Kidney (tissue), 22 donors: ENCODE results near the gene FEZF2. TPM values are rescaled to one million over a fixed set of nuclear protein-coding genes. Genes with fewer than 3 reads are reported as not detected.

Source experiments
- DNase-seq, 5 donors: peaks; one replicate each; pipeline ENCODE4 v3.0.0-alpha.2; 2013 to 2020
- FAIRE-seq: peaks from 2 replicates; lab custom pipeline; 2012; peaks lifted over from hg19 to GRCh38; lab: Jason Lieb, UNC
- H3K27ac ChIP-seq, 2 donors: one replicate each; pipeline ENCODE4 v1.7.0; 2013; ENCODE audit warnings: low read depth in 2 of 2, low read length in 2 of 2, inconsistent platforms in 1 of 2
- H3K27me3 ChIP-seq: one replicate; pipeline ENCODE4 v1.7.1; 2013; ENCODE audit warnings: low read length, inconsistent platforms; ENCODE audit not compliant: control insufficient read depth, insufficient read depth
- H3K36me3 ChIP-seq, 3 donors: one replicate each; pipeline versions ENCODE4 v1.7.0 to v1.7.1; 2013; ENCODE audit warnings: low read length in 3 of 3, control low read depth in 1 of 3, inconsistent platforms in 1 of 3; ENCODE audit not compliant: insufficient read depth in 3 of 3, control insufficient read depth in 2 of 3
- H3K4me1 ChIP-seq, 3 donors: one replicate each; pipeline versions ENCODE4 v1.7.0 to v1.7.1; 2013; ENCODE audit warnings: low read length in 3 of 3, inconsistent platforms in 1 of 3, low read depth in 1 of 3; ENCODE audit not compliant: control insufficient read depth in 2 of 3, insufficient read depth in 2 of 3
- H3K4me3 ChIP-seq, 3 donors: one replicate each; pipeline versions ENCODE4 v1.7.0 to v1.8.1; 2013; ENCODE audit warnings: low read length in 3 of 3, control low read depth in 1 of 3, inconsistent platforms in 1 of 3
- H3K9ac ChIP-seq, 3 donors: one replicate each; pipeline versions ENCODE4 v1.7.0 to v1.7.1; 2013; ENCODE audit warnings: low read length in 3 of 3, control low read depth in 1 of 3, inconsistent platforms in 1 of 3
- H3K9me3 ChIP-seq, 3 donors: one replicate each; pipeline versions ENCODE4 v1.7.0 to v1.7.1; 2013; ENCODE audit warnings: low read length in 3 of 3, control low read depth in 1 of 3, inconsistent platforms in 1 of 3; ENCODE audit not compliant: control insufficient read depth in 2 of 3, insufficient read depth in 1 of 3
- CTCF ChIP-seq: IDR thresholded peaks from 3 replicates; pipeline ENCODE4 v1.5.1; 2012; ENCODE audit warnings: mild to moderate bottlenecking, moderate library complexity, borderline replicate concordance; ENCODE audit not compliant: insufficient read depth; ENCODE audit errors: extremely low read depth
- intact Hi-C: fragments of 100-400 bp; cut with DNase I; formaldehyde crosslinking; loops from one replicate; pipeline ENCODE4 v1.11.1; 2022
- long read RNA-seq, 10 donors: library from polyadenylated mRNA in 1 of 10; unstranded in 1 of 10; transcript quantifications; one replicate each; pipeline ENCODE4 v2.0.0 and lab custom pipeline, GENCODE V29; 2021 to 2026
- polyA plus RNA-seq: library from polyadenylated mRNA; stranded (reverse); fragments of 350-450 nt; fragmentation: Illumina TruSeq; extraction: RNeasy Lipid Tissue Mini Kit (QIAGEN cat#74804); gene quantifications from one replicate; pipeline ENCODE4 v1.2.3, GENCODE V29; 2014; ENCODE audit warnings: low read depth, low replicate concordance; ENCODE audit not compliant: insufficient read depth
- total RNA-seq: library from RNA; stranded (reverse); fragmentation: NEBNext Ultra II Directional; extraction: Animal tissue kit (Norgen Biotek cat#: 25700); gene quantifications from one replicate; pipeline ENCODE4 v1.2.1, GENCODE V29; 2021
- donor health status: control.
- donor health status: control.
- donor health status: control.
- donor health status: control.
- donor health status: control.
- donor health status: DM: yes; HTN: yes; CAD: no.
- donor health status: Normal renal cell carcinoma (clear cell type).

The FEZF2 gene
- not detected for total RNA-seq
- polyA plus RNA-seq = not detected
- long read RNA-seq, donor 1 = 0 reads
- long read RNA-seq, donor 2 = 0 reads
- long read RNA-seq, donor 3 = 0 reads
- long read RNA-seq, donor 4 = 0 reads
- long read RNA-seq, donor 5 = 0 reads
- long read RNA-seq, donor 6 = 0 reads
- long read RNA-seq, donor 7 = 0 reads
- long read RNA-seq, donor 8 = 0 reads
- long read RNA-seq, donor 9 = 0 reads
- long read RNA-seq, donor 10 = 0 reads

GRCh38 chr3:62373215-62373614 is at the start of gene FEZF2:
Gene FEZF2 (minus strand): TSS chr3:62373550. CDS start chr3:62372868, 682 bp downstream.
- Histone ChIP-seq H3K4me3 (peak within 1 kb of the TSS in 1 of 3 donors; percentile 45), H3K4me1 (peaks cover 0 to 12% (median 0%) of the 10 kb centered on the region in 3 donors), H3K27me3 (peaks cover 70% of the 10 kb centered on the region), H3K36me3 (no peaks in the 10 kb centered on the region), H3K9ac (no peak within 1 kb of the TSS), H3K27ac (no peak within 1 kb of the TSS), H3K9me3 (no peaks in the 10 kb centered on the region)
- TF ChIP-seq CTCF = no peak
- no peak for FAIRE-seq
- intact Hi-C loops = no loop called here
- peak in 2 of 5 donors; percentile 3 to 30 for DNase-seq

GRCh38 chr3:62421207-62421606 is 47.9 kb upstream of the FEZF2 start:
- Histone ChIP-seq H3K9ac (no peak overlapping the region), H3K4me3 (no peak overlapping the region), H3K27me3 (no peaks in the 10 kb centered on the region), H3K4me1 (no peaks in the 10 kb centered on the region), H3K36me3 (no peaks in the 10 kb centered on the region), H3K27ac (no peak overlapping the region), H3K9me3 (no peaks in the 10 kb centered on the region)
- no peak for DNase-seq
- no peak for FAIRE-seq
- TF ChIP-seq CTCF = no peak
- intact Hi-C loops = no loop called here

GRCh38 chr3:62416144-62416543 is 42.8 kb upstream of the FEZF2 start:
- no peak overlapping the region for H3K4me3 ChIP-seq
- H3K9me3 ChIP-seq = no peaks in the 10 kb centered on the region
- FAIRE-seq = no peak
- intact Hi-C loops = no loop called here
- TF ChIP-seq CTCF = no peak
- no peaks in the 10 kb centered on the region for H3K36me3 ChIP-seq
- H3K4me1 ChIP-seq = no peaks in the 10 kb centered on the region
- DNase-seq = no peak
- H3K9ac ChIP-seq = no peak overlapping the region
- no peaks in the 10 kb centered on the region for H3K27me3 ChIP-seq
- H3K27ac ChIP-seq = no peak overlapping the region

- DNase-seq (no peak), FAIRE-seq (no peak)
- no peak for TF ChIP-seq CTCF
- no peak overlapping the region for H3K9ac ChIP-seq
- no peaks in the 10 kb centered on the region for H3K27me3 ChIP-seq
- intact Hi-C loops = no loop called here
- no peak overlapping the region for H3K27ac ChIP-seq
- no peaks in the 10 kb centered on the region for H3K9me3 ChIP-seq
- no peaks in the 10 kb centered on the region for H3K4me1 ChIP-seq
- no peak overlapping the region for H3K4me3 ChIP-seq
- no peaks in the 10 kb centered on the region for H3K36me3 ChIP-seq
These were observed 42.0 kb upstream of the FEZF2 start for GRCh38 chr3:62415312-62415801.
